GM19099 (cell line): Measurements from ENCODE around the gene ANKRD53.

Source experiments
- POLR2A ChIP-seq: IDR thresholded peaks from 3 replicates; pipeline ENCODE4 v1.6.1; 2011; ENCODE audit warnings: low read depth; ENCODE audit not compliant: insufficient read length; ENCODE audit errors: extremely low read depth

ANKRD53 gene, protein sequence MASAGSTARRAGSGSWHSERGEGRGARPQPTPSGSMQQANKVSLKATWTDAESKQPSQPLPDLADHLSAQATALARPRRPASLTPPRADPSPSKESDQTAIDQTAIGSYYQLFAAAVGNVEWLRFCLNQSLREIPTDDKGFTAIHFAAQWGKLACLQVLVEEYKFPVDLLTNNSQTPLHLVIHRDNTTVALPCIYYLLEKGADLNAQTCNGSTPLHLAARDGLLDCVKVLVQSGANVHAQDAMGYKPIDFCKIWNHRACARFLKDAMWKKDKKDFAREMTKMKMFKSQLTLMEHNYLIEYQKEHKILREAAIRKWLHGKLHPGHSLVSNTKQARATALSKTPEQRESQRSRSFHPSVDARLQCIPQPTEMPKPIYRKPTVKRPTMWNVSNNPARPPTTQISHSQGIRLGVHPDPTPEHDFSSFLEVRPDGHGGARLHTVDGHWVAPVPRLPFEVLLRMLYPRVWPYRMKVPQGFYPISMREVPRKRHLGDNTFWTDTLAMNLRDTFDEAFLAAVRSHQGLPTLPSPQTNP

GRCh38 chr2:70978341-70979179 is at the start of gene ANKRD53:
ANKRD53 (plus strand) TSS chr2:70978630; CDS start chr2:70978646, 16 bp downstream.
- TF ChIP-seq POLR2A: no peak

DNA sequence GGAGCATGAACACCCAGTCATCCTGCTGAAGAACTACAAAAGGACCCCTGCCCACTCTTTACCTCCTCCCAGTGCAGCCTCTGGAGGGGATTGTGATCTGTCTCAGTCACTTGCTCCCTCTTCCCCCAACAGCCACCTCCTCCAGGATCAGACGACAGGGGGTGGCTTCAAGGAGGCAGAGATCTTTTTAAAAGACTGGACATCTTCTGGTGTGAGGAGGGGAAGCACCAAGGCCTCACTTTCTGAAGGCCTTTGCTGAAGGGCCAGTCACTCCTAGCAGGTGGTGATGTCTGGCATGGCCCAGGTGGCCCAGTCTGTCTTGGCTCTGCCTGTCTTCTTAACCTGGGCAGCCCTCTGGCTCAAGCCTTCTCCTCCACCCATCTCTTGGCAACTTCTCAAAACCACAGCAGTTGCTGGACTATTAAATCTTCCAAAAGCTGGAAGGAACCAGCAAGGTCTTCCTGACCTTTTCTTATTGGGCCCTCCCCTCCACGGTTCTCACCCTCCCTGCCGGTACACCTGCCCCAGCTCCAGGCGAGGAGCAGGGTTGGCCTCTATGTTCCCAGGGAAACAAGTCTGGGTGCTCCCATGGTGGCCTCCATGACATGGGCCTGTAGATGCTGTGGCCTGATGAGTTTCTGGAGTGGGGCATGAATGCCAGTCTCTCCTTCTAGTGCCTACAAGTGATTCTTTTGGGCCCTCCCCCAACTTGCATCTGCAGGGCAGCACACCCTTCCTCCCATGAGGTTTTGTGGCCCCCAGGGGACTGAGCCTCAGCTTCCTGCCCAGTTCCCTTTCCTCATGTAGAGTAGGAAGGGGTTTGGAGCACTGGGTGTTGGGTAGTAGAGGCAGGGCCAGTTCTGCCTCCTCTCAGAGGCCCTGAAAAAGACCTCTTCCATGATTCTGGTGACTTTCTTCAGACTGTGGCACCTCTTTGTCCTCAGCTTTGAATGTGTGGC is 47.8 kb upstream of the ANKRD53 start:
- TF ChIP-seq POLR2A: no peak

DNA sequence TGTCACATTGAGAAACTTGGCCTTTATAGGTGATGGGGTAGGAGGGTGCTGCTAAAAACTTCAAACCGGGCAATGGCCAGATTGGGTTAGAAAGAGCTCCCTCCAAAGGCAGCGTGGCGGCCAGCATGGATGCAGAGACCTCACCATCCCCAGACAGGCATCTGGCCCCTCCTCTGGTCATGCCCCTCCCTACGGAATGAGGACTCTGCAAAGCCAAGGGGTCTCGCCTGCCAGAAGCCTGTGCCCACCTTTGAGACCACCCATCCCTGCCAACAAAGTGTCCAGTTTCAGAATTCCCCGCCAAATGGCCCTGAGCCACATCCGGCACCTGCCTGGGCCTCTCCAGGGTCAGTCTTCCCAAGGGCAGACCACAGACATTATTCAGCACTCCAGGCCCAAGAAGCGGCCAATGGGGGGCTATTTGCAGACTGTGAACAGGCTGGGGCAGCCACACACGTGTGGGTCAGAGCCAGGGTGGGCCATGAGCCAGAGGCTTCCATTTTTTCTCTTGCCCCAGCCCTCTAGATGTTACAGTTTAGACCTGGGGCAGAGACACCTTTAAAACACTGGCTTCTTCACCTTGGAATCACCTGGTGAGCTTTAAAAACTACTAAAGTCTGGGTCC is 46.9 kb upstream of the ANKRD53 start:
- no peak for TF ChIP-seq POLR2A

- TF ChIP-seq POLR2A: no peak
These were observed 45.7 kb upstream of the ANKRD53 start for GRCh38 chr2:70932631-70933230.

- TF ChIP-seq POLR2A: no peak
These were observed 43.4 kb upstream of the ANKRD53 start for GRCh38 chr2:70934981-70935380.

- TF ChIP-seq POLR2A: no peak
These were observed 42.8 kb upstream of the ANKRD53 start, which contains the start of gene ATP6V1B1 for GRCh38 chr2:70935468-70936164. ATP6V1B1 (plus strand) TSS chr2:70935900; CDS start chr2:70935955, 55 bp downstream.

- no peak for TF ChIP-seq POLR2A
These were observed 42.1 kb upstream of the ANKRD53 start for GRCh38 chr2:70936165-70936978.

DNA sequence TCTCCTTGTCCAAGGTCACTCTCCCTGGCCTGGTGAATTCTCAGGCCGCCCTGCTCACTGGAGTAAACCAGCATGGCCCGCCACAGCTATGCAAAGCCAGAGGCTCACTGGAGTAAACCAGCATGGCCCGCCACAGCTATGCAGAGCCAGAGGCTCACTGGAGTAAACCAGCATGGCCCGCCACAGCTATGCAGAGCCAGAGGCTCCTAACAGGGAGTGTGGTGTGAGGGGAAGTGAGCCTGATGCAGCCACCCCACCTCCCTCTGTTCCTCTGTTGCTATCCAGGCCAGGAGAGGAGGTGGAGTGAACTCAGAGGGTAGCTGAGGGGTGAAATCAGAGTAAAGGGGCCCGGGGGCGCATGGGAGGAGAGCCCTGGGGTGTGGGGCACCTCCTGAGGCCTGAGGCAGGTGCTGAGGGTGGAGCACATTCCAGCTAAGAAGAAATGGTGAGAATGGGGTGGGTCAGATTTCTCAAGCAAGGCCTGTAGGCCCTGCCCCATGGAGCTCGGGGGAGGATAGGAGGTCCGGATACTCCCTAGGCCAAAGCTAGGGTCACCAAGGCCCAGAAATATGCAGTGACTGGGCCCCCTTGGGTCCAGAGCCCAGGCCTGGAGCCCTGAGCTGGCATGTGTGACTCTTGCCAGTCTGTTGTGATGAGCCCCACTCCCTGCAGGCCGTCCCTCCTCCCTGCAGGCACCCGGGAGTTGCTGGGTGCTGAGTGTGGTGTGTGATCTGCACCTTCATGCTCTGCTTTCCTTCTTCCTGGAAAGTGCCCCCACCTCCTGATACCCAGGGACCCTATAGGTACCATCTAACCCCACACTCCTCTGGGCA is 41.2 kb upstream of the ANKRD53 start:
- no peak for TF ChIP-seq POLR2A

- TF ChIP-seq POLR2A: no peak
These were observed 40.4 kb upstream of the ANKRD53 start for GRCh38 chr2:70937866-70938585.

DNA sequence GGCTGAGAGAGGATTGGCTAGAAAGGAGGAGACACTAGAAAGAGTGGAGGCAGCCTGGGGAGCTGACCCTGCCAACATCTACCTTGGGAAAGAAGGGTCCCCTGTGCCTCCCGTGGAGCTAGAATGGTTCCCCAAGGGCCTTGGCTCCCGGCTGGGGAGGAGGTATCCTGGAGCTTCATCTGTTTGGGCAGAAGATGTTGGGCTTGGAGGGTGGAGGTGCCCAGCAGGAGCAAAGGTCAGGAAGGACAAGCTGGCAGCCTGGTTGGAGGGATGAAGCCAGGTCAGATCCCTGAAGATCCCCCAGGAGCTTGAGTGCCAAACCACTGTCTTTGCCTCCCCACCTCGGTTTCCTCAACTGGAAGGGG is 39.9 kb upstream of the ANKRD53 start:
- TF ChIP-seq POLR2A: no peak
